Measurements from ENCODE around the gene CCDC61. TPM values are rescaled to one million over a fixed set of nuclear protein-coding genes. Genes with fewer than 3 reads are reported as not detected.
A peak's percentile ranks its signal among the peaks of the same experiment; 100 is the strongest.

CCDC61 gene
- total RNA-seq, 1 donor = 3.6 TPM

DNA sequence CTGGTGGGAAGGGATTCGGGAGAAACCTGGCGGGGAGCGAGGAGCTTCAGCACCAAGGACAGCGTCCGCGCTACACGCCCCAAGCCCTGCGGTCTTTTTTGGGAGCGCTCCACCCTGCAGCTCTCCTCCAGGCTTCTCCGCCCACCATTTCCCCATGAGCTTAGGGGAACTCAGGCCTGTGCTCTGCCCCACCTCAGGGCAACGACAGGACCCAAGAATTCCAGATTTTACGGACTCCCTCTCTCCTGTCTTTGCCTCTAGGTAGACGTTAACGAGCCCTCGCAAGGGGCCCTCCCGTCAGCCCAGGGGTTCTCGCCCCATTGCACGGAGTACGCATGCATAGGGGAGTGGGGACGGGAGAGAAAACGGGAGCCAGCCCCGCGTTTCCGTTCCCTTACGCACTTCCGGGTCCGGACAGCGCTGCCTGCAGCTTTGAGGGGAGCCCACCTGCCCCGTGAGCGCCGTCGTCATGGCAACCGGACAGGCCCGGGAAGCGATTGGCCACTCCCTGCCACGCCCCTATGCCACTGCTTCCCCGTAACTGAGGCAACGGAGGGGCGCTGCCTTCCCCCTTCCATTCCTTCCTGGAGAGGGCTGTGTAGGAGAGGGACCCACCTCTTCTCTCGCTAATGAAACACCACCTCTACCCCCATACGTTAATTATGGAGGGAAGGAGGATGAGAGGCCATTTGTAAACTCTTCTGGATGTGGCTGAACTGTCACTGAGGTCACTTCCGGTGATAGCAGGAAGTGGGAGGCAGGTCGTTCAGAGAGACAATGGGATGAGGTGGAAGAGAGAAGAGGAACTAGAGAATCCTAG is 42.4 kb upstream of the CCDC61 start:
- no peaks in the 10 kb centered on the region for H3K79me2 ChIP-seq (ENCODE audit: insufficient read depth, low read length)
- DNase-seq (ENCODE audit: insufficient read length, low spot score, missing footprints) = peak; percentile 93
- H2AFZ ChIP-seq (ENCODE audit: low read length) = peak overlapping the region; percentile 29
- H3K9me3 ChIP-seq (ENCODE audit: low read depth, low read length) = no peaks in the 10 kb centered on the region
- H3K4me3 ChIP-seq (ENCODE audit: insufficient read depth, low read length) = no peak overlapping the region
- H3K27me3 ChIP-seq (ENCODE audit: insufficient read depth, low read length) = no peaks in the 10 kb centered on the region
- no peak overlapping the region for H3K4me2 ChIP-seq (ENCODE audit: insufficient read depth, low read length)
- no peaks in the 10 kb centered on the region for H3K4me1 ChIP-seq (ENCODE audit: insufficient read depth, low read length)
- no peaks in the 10 kb centered on the region for H3K36me3 ChIP-seq (ENCODE audit: insufficient read depth, low read length)
- no peak overlapping the region for H3K27ac ChIP-seq (ENCODE audit: low read depth, low read length)
- TF ChIP-seq CTCF (IDR thresholded peaks at IDR 0.05; ENCODE audit: extremely low read depth, low read depth, low read length) = no peak
- no peaks in the 10 kb centered on the region for H4K20me1 ChIP-seq (ENCODE audit: insufficient read depth, low read length)

DNA sequence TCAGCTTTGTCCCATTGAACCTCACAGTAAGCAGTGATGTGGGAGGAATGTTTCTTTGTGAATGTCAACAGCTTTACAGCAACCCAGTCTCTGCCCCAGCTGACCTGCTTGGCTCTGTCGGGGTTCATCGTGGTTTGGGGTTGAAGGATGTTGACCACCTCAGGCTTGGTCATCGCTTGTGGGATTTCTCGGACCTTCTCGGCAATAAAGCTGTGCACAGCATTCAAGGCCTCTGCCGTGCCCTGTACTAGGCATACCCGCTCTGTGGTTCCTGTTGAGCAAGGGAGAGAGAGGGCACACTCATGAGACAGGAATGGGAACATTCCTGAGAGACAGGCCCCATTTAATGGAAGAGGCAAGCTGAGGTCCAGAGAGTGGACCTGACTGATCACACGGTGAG is 41.6 kb upstream of the CCDC61 start:
- no peak for DNase-seq (ENCODE audit: insufficient read length, low spot score, missing footprints)
- Histone ChIP-seq H4K20me1 (ENCODE audit: insufficient read depth, low read length) (no peaks in the 10 kb centered on the region), H3K4me1 (ENCODE audit: insufficient read depth, low read length) (no peaks in the 10 kb centered on the region), H3K4me3 (ENCODE audit: insufficient read depth, low read length) (no peak overlapping the region), H3K79me2 (ENCODE audit: insufficient read depth, low read length) (no peaks in the 10 kb centered on the region), H3K4me2 (ENCODE audit: insufficient read depth, low read length) (no peak overlapping the region), H3K27me3 (ENCODE audit: insufficient read depth, low read length) (no peaks in the 10 kb centered on the region), H2AFZ (ENCODE audit: low read length) (no peak overlapping the region), H3K9me3 (ENCODE audit: low read depth, low read length) (no peaks in the 10 kb centered on the region), H3K27ac (ENCODE audit: low read depth, low read length) (no peak overlapping the region), H3K36me3 (ENCODE audit: insufficient read depth, low read length) (no peaks in the 10 kb centered on the region)
- no peak for TF ChIP-seq CTCF (IDR thresholded peaks at IDR 0.05; ENCODE audit: extremely low read depth, low read depth, low read length)

- Histone ChIP-seq H4K20me1 (ENCODE audit: insufficient read depth, low read length) (no peaks in the 10 kb centered on the region), H3K4me1 (ENCODE audit: insufficient read depth, low read length) (no peaks in the 10 kb centered on the region), H3K36me3 (ENCODE audit: insufficient read depth, low read length) (no peaks in the 10 kb centered on the region), H3K79me2 (ENCODE audit: insufficient read depth, low read length) (no peaks in the 10 kb centered on the region), H3K27me3 (ENCODE audit: insufficient read depth, low read length) (no peaks in the 10 kb centered on the region), H2AFZ (ENCODE audit: low read length) (no peak overlapping the region), H3K27ac (ENCODE audit: low read depth, low read length) (no peak overlapping the region), H3K4me3 (ENCODE audit: insufficient read depth, low read length) (no peak overlapping the region), H3K4me2 (ENCODE audit: insufficient read depth, low read length) (no peak overlapping the region), H3K9me3 (ENCODE audit: low read depth, low read length) (no peaks in the 10 kb centered on the region)
- DNase-seq (ENCODE audit: insufficient read length, low spot score, missing footprints) = no peak
- TF ChIP-seq CTCF (IDR thresholded peaks at IDR 0.05; ENCODE audit: extremely low read depth, low read depth, low read length) = no peak
These were observed 41.1 kb upstream of the CCDC61 start for GRCh38 chr19:45954156-45954555.

GRCh38 chr19:45955905-45956608 is 39.2 kb upstream of the CCDC61 start:
- DNase-seq (ENCODE audit: insufficient read length, low spot score, missing footprints) = no peak
- Histone ChIP-seq H3K36me3 (ENCODE audit: insufficient read depth, low read length) (no peaks in the 10 kb centered on the region), H3K27me3 (ENCODE audit: insufficient read depth, low read length) (peaks cover 7% of the 10 kb centered on the region), H3K79me2 (ENCODE audit: insufficient read depth, low read length) (no peaks in the 10 kb centered on the region), H3K4me1 (ENCODE audit: insufficient read depth, low read length) (no peaks in the 10 kb centered on the region), H4K20me1 (ENCODE audit: insufficient read depth, low read length) (no peaks in the 10 kb centered on the region), H3K27ac (ENCODE audit: low read depth, low read length) (no peak overlapping the region), H2AFZ (ENCODE audit: low read length) (no peak overlapping the region), H3K9me3 (ENCODE audit: low read depth, low read length) (no peaks in the 10 kb centered on the region), H3K4me3 (ENCODE audit: insufficient read depth, low read length) (no peak overlapping the region), H3K4me2 (ENCODE audit: insufficient read depth, low read length) (no peak overlapping the region)
- no peak for TF ChIP-seq CTCF (IDR thresholded peaks at IDR 0.05; ENCODE audit: extremely low read depth, low read depth, low read length)
